Transverse colon (tissue), 4 donors: ENCODE data around the gene WNT2B. TPM values are rescaled to one million over a fixed set of nuclear protein-coding genes. Genes with fewer than 3 reads are reported as not detected.

Experiments
- DNase-seq: peaks from one replicate; pipeline ENCODE4 v3.0.0-alpha.2; 2019
- H3K27ac ChIP-seq, 4 donors: fragments of 200-600 bp; sonication (generic); 2 replicates each; pipeline ENCODE4 v1.5.1; 2016 to 2018; ENCODE audit warnings: inconsistent platforms in 4 of 4
- H3K27me3 ChIP-seq: fragments of 200-600 bp; sonication (generic); 2 replicates; pipeline ENCODE4 v1.5.1; 2017; ENCODE audit warnings: inconsistent platforms
- H3K36me3 ChIP-seq, 4 donors: fragments of 200-600 bp; sonication (generic); 2 replicates each; pipeline ENCODE4 v1.5.1; 2017 to 2019; ENCODE audit warnings: inconsistent platforms in 4 of 4
- H3K4me1 ChIP-seq, 4 donors: fragments of 200-600 bp; sonication (generic); 2 replicates each; pipeline ENCODE4 v1.5.1; 2017 to 2020; ENCODE audit warnings: inconsistent platforms in 4 of 4
- H3K4me3 ChIP-seq, 4 donors: fragments of 200-600 bp; sonication (generic); 1 replicate in 1 of 4; 2 replicates in 3 of 4; pipeline versions ENCODE4 v1.5.1 to v1.6.1; 2017 to 2019; ENCODE audit warnings: inconsistent platforms in 4 of 4
- H3K9me3 ChIP-seq, 2 donors: fragments of 200-600 bp; sonication (generic); 2 replicates each; pipeline ENCODE4 v1.5.1; 2017 to 2019; ENCODE audit warnings: inconsistent platforms in 2 of 2
- CTCF ChIP-seq, 5 experiments: fragments of 200-600 bp in 3 of 5; fragments of 450-650 bp in 2 of 5; sonication (generic) in 3 of 5; IDR thresholded peaks; 1 replicate in 2 of 5; 2 replicates in 3 of 5; pipeline ENCODE4 v1.5.1; 2016 to 2017; ENCODE audit warnings: antibody characterized with exemption in 5 of 5, inconsistent platforms in 3 of 5, mild to moderate bottlenecking in 2 of 5, moderate library complexity in 1 of 5
- EP300 ChIP-seq: sonication (generic); formaldehyde crosslinking; IDR thresholded peaks from one replicate; pipeline ENCODE4 v1.6.1; 2017; ENCODE audit warnings: antibody characterized with exemption, low read depth
- POLR2A ChIP-seq: fragments of 450-650 bp; IDR thresholded peaks from one replicate; pipeline ENCODE4 v1.6.1; 2016; ENCODE audit warnings: antibody characterized with exemption, mild to moderate bottlenecking, moderate library complexity
- POLR2AphosphoS5 ChIP-seq, 3 donors: sonication (generic); formaldehyde crosslinking; IDR thresholded peaks; one replicate each; pipeline ENCODE4 v1.6.1; 2016; ENCODE audit warnings: antibody characterized with exemption in 3 of 3
- WGBS, 2 donors: methylation state at CpG; one replicate each; pipeline ENCODE4 v1.1.5; 2018; ENCODE audit warnings: low coverage in 1 of 2; 5-methylcytosine and 5-hydroxymethylcytosine counted together
- in situ Hi-C, 4 donors: fragments of 200-750 bp; cut with MboI; loops; one replicate each; pipeline versions ENCODE4 v1.15.0 to v1.15.1; 2017; ENCODE audit warnings: low sequenced_read_pairs in 3 of 4, low pct_ligation_motif_present in 1 of 4, low pct_unique_long_range_greater_than_20kb in 1 of 4
- intact Hi-C: fragments of 100-400 bp; cut with DNase I; formaldehyde crosslinking; loops from one replicate; pipeline ENCODE4 v1.15.1; 2023; ENCODE audit warnings: low total_unique reads
- total RNA-seq, 4 donors: library from RNA; depleted of rRNA; stranded (reverse); fragments of >200 nt; gene quantifications; one replicate each; pipeline ENCODE4 v1.1.0, GENCODE V29; 2016

Gene WNT2B
- total RNA-seq, 4 donors from 2014 or later, result 7.9 to 17.3 (median 10.0) TPM

- H3K27ac ChIP-seq, result peak overlapping the region in 1 of 4 donors; percentile 19
- in situ Hi-C loops (loop anchor here in 3 of 4 donors (5.0 to 25.0 kb wide), 3 partner anchors 107 to 202 kb away; partner anchors contain the start of genes CAPZA1 (in 2 of the 3), ST7L (in 2 of the 3) and RHOC (in 1 of the 3)), intact Hi-C loops (no loop called here)
- H3K36me3 ChIP-seq, result no peaks in the 10 kb centered on the region
- H3K4me3 ChIP-seq, result no peak overlapping the region
- DNase-seq, result no peak
- peaks cover 53% of the 10 kb centered on the region for H3K27me3 ChIP-seq
- WGBS, 2 donors, result 60 to 86% methylated on average over 1 to 6 of the region's 6 CpGs
- no peaks in the 10 kb centered on the region for H3K9me3 ChIP-seq
- no peak for TF ChIP-seq CTCF (IDR thresholded peaks at IDR 0.05)
- TF ChIP-seq EP300, result no peak
- TF ChIP-seq POLR2A, result no peak
- no peak for TF ChIP-seq POLR2AphosphoS5 (IDR thresholded peaks at IDR 0.05)
- H3K4me1 ChIP-seq, result peaks cover 14 to 32% (median 29%) of the 10 kb centered on the region in 4 donors
These were observed 3.9 kb upstream of the WNT2B start for GRCh38 chr1:112504661-112505399.

DNA sequence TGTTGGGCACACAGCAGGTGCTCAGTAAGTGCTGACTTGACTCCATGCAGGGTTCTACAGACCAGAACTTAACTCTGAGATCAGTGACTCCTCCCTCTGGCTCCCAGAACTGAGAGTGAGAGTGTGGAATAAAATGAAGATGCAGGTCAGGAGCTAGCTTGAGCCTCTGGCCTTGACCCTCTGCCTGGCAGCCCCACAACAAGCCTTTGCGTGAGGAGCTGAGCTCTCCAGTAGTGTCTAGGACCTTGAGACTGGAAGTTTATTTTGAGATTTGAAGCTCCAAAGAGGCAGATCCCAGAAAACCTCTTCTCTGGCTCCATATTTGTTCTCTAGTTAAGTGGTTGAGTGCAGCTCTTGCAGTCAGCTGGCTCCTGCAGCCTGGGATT, 3.4 kb upstream of the WNT2B start:
- Histone ChIP-seq H3K4me1 (peaks cover 14 to 32% (median 29%) of the 10 kb centered on the region in 4 donors), H3K36me3 (no peaks in the 10 kb centered on the region), H3K4me3 (no peak overlapping the region), H3K27me3 (peaks cover 59% of the 10 kb centered on the region), H3K27ac (no peak overlapping the region), H3K9me3 (no peaks in the 10 kb centered on the region)
- 93% methylated on average over 1 of the region's 1 CpG; no CpG with 5 or more reads in 1 of the 2 donors for WGBS, 2 donors
- in situ Hi-C loops, result loop anchor here in 2 of 4 donors (10.0 to 25.0 kb wide), 2 partner anchors 107 to 109 kb away; partner anchors contain the start of genes CAPZA1 (in 2 of the 2) and ST7L (in 2 of the 2)
- no peak for TF ChIP-seq EP300
- no peak for TF ChIP-seq POLR2AphosphoS5 (IDR thresholded peaks at IDR 0.05)
- no peak for TF ChIP-seq POLR2A
- TF ChIP-seq CTCF (IDR thresholded peaks at IDR 0.05), result no peak
- no peak for DNase-seq
- intact Hi-C loops, result no loop called here

GRCh38 chr1:112505878-112506277, 2.9 kb upstream of the WNT2B start:
- H3K27me3 ChIP-seq, result peaks cover 57% of the 10 kb centered on the region
- TF ChIP-seq EP300 (no peak), POLR2A (no peak), CTCF (IDR thresholded peaks at IDR 0.05) (no peak)

GRCh38 chr1:112506306-112506705, 2.5 kb upstream of the WNT2B start:
- Histone ChIP-seq H3K27ac (no peak overlapping the region), H3K4me3 (no peak overlapping the region), H3K9me3 (no peaks in the 10 kb centered on the region), H3K4me1 (peaks cover 14 to 30% (median 29%) of the 10 kb centered on the region in 4 donors), H3K27me3 (peaks cover 53% of the 10 kb centered on the region), H3K36me3 (no peaks in the 10 kb centered on the region)
- 83% methylated on average over 2 of the region's 2 CpGs; no CpG with 5 or more reads in 1 of the 2 donors for WGBS, 2 donors
- in situ Hi-C loops, result loop anchor here in 2 of 4 donors (10.0 to 25.0 kb wide), 2 partner anchors 106 to 108 kb away; partner anchors contain the start of genes CAPZA1 (in 2 of the 2) and ST7L (in 2 of the 2)
- intact Hi-C loops, result no loop called here
- TF ChIP-seq POLR2A, result no peak
- TF ChIP-seq POLR2AphosphoS5 (IDR thresholded peaks at IDR 0.05), result no peak
- TF ChIP-seq EP300, result no peak
- no peak for TF ChIP-seq CTCF (IDR thresholded peaks at IDR 0.05)
- DNase-seq, result no peak

More at GRCh38 chr1:112505878-112506277, 2.9 kb upstream of the WNT2B start:
- no peak overlapping the region for H3K4me3 ChIP-seq
- H3K4me1 ChIP-seq, result peaks cover 14 to 32% (median 29%) of the 10 kb centered on the region in 4 donors
- in situ Hi-C loops (loop anchor here in 2 of 4 donors (10.0 to 25.0 kb wide), 2 partner anchors 106 to 109 kb away; partner anchors contain the start of genes CAPZA1 (in 2 of the 2) and ST7L (in 2 of the 2)), intact Hi-C loops (no loop called here)
- H3K27ac ChIP-seq, result no peak overlapping the region
- no peaks in the 10 kb centered on the region for H3K36me3 ChIP-seq
- 69 to 100% methylated on average over 1 to 3 of the region's 3 CpGs for WGBS, 2 donors
- no peaks in the 10 kb centered on the region for H3K9me3 ChIP-seq
- DNase-seq, result no peak
